ENCODE results near the gene BCAT1.
"Not testable (repeated sequence)": the region's sequence is repeated elsewhere in the genome, so short reads cannot be mapped to it uniquely, and the experiment has no call there.

Gene BCAT1

DNA sequence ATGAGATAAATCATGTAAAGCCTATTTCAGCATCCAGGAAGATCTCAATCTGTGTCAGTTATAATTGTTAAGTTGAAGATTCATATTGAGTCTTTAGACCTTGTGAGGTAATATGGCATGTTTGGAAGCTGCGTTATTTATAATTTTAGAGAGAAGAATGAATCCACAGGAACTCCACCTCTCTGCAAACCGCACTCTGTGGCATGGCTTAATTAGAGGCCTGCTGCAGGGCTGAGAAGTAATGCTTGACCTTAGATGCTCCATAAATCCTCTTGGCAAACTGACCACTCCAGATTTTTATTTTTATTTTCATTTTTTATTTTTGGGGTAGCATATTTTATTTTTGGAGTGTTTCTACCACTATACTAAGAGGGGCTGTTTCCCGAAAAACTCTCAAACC is 28.8 kb downstream of the BCAT1 start:
- TF ChIP-seq, protein P1, sequence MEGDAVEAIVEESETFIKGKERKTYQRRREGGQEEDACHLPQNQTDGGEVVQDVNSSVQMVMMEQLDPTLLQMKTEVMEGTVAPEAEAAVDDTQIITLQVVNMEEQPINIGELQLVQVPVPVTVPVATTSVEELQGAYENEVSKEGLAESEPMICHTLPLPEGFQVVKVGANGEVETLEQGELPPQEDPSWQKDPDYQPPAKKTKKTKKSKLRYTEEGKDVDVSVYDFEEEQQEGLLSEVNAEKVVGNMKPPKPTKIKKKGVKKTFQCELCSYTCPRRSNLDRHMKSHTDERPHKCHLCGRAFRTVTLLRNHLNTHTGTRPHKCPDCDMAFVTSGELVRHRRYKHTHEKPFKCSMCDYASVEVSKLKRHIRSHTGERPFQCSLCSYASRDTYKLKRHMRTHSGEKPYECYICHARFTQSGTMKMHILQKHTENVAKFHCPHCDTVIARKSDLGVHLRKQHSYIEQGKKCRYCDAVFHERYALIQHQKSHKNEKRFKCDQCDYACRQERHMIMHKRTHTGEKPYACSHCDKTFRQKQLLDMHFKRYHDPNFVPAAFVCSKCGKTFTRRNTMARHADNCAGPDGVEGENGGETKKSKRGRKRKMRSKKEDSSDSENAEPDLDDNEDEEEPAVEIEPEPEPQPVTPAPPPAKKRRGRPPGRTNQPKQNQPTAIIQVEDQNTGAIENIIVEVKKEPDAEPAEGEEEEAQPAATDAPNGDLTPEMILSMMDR (conservative IDR thresholded peaks at IDR 0.05), result no peak
- no peak overlapping the region for H3K27ac ChIP-seq

- TF ChIP-seq, protein P1 (conservative IDR thresholded peaks at IDR 0.05), result no peak
- H3K27ac ChIP-seq, result no peak overlapping the region
Measured at GRCh38 chr12:24919346-24920001, 29.4 kb downstream of the BCAT1 start.

DNA sequence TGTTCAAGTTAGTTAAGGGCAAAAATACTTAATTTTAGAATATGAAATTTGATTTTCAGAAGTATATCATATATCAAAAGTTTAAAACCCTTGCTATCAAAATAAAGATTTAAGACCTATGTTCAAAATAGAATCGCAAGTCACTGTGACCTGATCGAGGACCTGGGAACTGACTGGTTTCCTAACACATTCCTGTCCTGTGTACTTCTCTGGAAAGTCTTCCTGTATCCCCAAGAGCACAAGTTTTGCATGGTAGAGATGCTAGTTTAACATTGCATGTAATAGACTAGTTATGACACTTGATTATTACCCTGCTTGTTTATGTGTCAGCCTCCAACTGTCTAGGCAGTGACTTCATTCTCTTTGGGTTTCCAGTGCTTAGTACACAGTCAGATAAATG is 30.3 kb downstream of the BCAT1 start:
- TF ChIP-seq, protein P1 (conservative IDR thresholded peaks at IDR 0.05), result no peak
- no peak overlapping the region for H3K27ac ChIP-seq

GRCh38 chr12:24915501-24915900 is 33.4 kb downstream of the BCAT1 start:
- no peak overlapping the region for H3K27ac ChIP-seq
- TF ChIP-seq, protein P1 (conservative IDR thresholded peaks at IDR 0.05), result no peak

- TF ChIP-seq, protein P1 (conservative IDR thresholded peaks at IDR 0.05), result no peak
- no peak overlapping the region for H3K27ac ChIP-seq
Measured at GRCh38 chr12:24913953-24914352, 34.9 kb downstream of the BCAT1 start.

- TF ChIP-seq, protein P1 (conservative IDR thresholded peaks at IDR 0.05), result no peak
- no peak overlapping the region for H3K27ac ChIP-seq
Measured at GRCh38 chr12:24913130-24913529, 35.8 kb downstream of the BCAT1 start.

GRCh38 chr12:24911271-24911791 is 37.6 kb downstream of the BCAT1 start:
- TF ChIP-seq, protein P1 (conservative IDR thresholded peaks at IDR 0.05), result no peak
- H3K27ac ChIP-seq, result no peak overlapping the region

DNA sequence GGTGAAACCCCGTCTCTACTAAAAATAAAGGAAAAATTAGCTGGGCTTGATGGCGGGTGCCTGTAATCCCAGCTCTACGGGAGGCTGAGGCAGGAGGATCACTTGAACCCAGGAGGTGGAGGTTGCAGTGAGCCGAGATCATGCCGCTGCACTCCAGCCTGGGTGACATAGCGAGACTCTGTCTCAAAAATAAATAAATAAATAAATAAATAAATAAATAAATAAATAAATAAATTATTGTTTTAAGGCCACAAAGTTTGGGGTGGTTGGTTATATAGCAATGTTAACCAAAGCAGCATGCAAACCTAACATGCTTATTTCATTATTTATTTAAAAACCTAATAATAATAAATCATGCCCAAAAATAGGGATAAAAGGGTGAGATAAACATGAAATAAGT is 38.7 kb downstream of the BCAT1 start:
- H3K27ac ChIP-seq, result not testable (repeated sequence)
